Caki2 (cell line): Measurements from ENCODE around the gene CDH5. TPM values are rescaled to one million over a fixed set of nuclear protein-coding genes. Genes with fewer than 3 reads are reported as not detected.

Experiments
- DNase-seq: peaks from one replicate; pipeline ENCODE4 v3.0.0-alpha.2; 2015; ENCODE audit warnings: low read depth
- in situ Hi-C: cut with HindIII; loops from 2 replicates; pipeline ENCODE4 v1.10.0; 2016; ENCODE audit warnings: low sequenced_read_pairs, low pct_unique_long_range_greater_than_20kb, mixed read lengths
- total RNA-seq: library from RNA; depleted of rRNA; stranded (reverse); fragments of >200 nt; shearing (Covaris generic); gene quantifications from 2 replicates; pipeline ENCODE4 v1.2.3, GENCODE V29; 2014; ENCODE audit warnings: low replicate concordance

CDH5 gene
- total RNA-seq, 1 experiment from 2014 or later, result not detected

DNA sequence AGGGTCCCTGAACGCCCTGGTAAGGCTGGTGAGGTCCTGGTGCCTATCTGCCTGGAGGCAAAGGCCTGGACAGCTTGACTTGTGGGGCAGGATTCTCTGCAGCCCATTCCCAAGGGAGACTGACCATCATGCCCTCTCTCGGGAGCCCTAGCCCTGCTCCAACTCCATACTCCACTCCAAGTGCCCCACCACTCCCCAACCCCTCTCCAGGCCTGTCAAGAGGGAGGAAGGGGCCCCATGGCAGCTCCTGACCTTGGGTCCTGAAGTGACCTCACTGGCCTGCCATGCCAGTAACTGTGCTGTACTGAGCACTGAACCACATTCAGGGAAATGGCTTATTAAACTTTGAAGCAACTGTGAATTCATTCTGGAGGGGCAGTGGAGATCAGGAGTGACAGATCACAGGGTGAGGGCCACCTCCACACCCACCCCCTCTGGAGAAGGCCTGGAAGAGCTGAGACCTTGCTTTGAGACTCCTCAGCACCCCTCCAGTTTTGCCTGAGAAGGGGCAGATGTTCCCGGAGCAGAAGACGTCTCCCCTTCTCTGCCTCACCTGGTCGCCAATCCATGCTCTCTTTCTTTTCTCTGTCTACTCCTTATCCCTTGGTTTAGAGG lies 37.1 kb downstream of the CDH5 start:
- in situ Hi-C loops, result no loop called here
- DNase-seq, result no peak

DNA sequence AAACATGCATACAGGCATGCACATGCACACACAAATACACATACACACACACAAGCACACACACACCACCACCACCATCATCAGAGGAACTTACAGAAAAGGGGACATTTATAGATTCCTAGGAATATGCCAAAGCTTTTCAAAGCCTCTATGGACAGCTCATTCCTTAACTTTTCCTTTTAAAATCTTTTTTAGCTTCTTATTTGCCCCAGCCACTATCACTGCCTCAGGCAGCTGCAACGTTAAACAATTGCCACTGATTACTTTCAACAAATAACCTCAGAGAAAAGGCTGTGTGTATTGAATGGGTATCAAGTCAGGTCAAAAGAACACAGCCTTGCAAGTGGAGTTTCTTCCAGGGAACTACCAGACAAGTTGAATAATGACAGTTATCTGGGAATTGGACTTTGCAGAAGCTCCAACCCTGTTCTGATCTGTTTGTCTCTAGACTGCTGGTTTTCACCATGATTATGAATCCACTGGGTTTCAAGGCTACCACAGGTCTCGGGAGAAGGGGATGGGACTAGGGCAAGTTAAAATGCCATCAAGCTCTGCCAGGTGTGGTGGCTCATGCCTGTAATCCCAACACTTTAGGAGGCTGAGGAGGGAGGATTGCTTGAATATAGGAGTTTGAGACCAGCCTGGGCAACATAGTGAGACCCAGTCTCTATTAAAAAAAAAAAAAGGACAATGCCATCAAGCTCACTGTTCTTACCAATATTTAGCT lies 38.7 kb downstream of the CDH5 start:
- in situ Hi-C loops, result no loop called here
- DNase-seq, result no peak

DNA sequence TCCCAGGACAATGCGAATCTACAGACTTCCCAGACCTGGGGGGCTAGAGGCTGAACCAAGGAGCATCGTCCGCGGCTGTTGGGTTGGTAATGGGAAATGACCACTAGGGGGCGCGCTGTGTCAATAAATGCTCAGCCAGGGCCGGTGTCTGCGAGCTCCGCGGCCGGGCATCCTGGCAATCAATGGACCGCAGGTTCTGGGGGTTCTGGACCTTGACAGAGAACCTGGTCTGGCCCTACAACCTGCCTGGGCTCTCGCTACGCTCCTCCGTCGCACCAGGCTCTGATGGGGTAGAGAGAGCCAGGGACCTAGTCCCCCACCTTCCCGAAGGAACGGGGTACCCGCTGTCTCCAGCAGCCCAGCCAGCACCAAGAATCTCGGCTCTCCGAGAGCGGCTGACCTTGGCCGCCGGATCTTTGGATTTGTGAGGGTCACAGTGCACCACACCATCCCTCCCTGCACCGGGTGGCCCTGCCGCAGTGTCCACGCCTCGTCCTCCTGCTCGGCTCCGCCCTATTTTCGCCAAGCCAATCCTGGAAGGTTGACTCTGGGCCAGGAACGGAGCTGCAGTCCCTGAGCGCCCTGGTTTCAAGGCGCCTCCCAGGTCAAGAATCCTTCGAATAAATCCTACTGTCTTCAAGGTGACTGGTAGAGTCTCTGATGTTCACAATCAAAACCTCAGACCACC lies 40.2 kb downstream of the CDH5 start:
- in situ Hi-C loops, result no loop called here

DNA sequence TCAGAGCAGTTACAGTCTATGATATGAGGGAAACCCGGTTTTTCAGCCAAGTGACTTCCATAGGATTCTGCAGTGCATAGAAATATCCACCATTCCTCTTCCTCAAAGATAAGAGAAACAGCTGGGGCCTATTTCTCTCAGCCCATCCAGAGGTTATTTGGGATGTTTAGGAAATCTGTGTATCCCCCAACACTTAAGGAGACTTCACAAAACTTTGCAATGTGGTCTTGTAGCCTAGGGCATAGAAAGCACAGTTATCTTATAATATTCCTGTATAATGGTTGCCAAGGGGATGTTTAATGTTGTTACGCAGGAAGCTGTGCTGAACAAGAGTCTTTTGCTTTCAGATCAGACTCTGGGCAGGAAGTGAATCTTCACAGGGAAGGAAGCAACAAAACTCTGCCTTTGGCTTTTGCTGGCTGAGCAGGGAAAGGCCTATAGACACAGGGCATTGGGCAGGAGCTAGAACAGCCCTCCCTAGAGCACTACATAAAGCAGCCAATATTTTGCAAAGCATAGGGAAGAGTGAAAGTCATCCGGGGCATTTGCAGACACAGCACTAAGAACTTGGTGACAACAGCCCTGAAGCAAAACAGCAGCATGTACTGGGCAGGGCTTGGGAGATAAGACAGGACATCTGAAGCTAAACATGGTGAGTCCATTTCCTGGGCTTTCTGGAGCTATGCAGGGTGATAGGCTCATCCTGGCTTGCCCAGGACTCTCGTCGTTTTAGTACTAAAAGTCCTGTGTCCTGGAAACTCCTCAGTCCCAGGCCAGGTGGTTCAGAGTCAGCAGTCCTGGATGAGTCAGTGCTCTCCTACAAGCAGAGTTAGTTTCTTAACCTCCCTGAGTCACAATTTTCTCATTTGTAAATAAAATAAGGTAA lies 41.9 kb downstream of the CDH5 start:
- DNase-seq, result peak; percentile 69
- in situ Hi-C loops, result no loop called here

More for the DNA sequence above, 40.2 kb downstream of the CDH5 start:
- peak; percentile 78 for DNase-seq

DNA sequence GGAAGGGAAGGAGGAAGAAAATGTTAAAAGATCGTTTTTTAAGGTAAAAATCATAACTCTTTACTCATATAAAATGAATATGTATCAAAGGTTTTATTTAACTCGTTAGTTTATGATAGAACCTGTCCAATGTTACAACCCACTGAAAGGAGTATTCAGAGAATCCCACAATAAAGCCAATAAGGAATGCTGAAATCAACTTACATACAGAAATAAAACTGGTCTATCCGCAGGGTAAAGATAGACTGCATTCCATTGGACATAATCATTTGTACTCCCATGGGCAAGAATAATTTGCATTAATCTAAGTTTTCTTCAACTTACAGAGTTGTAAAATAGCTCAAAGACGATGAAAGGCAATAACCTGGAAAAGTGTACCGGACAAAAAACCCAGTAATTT lies 42.7 kb downstream of the CDH5 start:
- DNase-seq, result no peak
- in situ Hi-C loops, result no loop called here

DNA sequence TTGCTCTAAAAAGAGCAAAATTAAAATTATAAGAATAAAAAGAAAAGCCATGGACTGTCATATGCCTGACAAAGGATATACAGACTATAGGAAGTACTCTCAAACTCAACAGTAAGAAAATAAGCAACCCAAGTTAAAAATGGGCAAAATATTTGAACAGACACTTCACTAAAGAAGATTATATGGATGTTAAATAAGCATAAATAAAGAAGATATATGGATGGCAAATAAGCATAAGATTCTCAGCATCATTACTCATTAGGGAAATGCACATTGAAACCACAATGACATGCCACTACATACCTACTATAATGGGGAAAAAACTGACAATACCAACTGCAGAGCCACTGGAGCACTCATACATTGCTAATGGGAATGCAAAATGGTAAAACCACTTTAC lies 45.7 kb downstream of the CDH5 start:
- DNase-seq, result no peak
- in situ Hi-C loops, result no loop called here

DNA sequence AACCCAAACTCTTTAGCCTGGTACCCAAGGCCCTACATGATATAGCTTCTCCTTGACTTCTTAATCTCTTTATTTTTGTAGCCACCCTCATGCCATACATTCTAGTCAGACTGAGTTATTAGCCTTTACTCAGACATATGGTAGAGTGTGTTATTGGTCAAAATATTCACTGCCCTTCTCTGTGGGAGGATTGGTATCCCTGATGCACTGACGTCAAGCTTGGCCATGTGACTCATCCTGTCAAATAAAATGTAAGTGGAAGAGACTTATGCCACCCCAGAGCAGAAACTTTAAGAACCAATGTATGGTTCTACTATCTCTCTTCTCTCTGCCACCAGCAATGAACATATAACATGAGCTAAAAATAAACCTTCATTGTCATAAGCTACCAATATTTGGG lies 48.4 kb downstream of the CDH5 start:
- in situ Hi-C loops, result no loop called here
- DNase-seq, result no peak

DNA sequence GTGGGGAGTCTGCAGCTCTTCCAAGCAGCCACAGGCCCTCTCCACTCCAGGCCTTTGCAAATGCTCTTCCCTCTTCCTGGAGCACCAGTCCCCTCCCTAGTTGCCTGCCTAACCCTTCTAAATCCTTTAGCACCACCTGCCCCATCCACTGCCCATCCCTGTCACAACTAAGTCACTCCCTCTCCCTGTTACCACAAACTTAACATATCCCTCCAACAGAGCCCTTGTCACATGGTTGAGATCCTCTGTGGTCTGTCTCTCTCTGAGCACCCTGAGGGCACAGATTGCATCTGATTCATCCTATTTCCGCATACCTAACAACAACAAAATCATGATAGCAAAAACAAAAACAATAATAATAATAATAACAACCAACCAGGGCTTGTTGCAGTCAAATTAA lies 49.6 kb downstream of the CDH5 start:
- DNase-seq, result no peak
- in situ Hi-C loops, result no loop called here

DNA sequence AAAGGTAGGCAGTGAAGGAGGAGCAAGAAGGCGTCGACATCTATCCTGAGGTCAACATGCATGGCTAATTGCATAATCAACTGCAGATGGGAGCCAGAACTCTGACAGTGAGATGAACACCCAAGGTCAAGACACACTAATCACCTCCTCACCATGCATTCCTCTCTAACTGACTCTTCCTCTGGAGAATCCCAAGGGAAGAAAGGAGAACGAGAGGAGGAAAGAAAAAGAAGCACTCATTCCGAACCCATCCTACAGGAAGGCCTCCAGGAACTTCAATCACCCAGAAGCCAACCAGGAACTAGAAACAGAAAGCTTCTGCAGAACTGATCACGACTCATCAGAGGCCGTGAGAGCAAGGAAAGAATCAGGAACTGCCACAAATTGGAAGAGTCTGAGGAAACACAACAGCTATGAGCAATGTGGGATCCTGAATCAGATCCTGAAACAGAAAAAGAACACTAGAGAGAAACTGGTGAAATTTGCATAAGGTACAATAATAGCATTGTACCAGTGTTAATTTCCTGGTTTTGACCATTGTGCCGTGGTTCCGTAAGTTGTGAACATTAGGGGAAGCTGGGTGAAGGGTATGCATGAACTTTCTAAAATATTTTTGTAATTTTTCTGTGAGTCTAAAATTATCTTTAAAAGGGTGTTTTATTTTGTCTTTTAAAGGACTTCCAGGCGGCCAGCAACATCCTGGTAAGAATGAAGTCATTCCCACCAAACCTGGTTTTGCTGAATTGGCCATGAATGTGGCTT lies 50.6 kb downstream of the CDH5 start:
- DNase-seq, result no peak
- in situ Hi-C loops, result no loop called here

DNA sequence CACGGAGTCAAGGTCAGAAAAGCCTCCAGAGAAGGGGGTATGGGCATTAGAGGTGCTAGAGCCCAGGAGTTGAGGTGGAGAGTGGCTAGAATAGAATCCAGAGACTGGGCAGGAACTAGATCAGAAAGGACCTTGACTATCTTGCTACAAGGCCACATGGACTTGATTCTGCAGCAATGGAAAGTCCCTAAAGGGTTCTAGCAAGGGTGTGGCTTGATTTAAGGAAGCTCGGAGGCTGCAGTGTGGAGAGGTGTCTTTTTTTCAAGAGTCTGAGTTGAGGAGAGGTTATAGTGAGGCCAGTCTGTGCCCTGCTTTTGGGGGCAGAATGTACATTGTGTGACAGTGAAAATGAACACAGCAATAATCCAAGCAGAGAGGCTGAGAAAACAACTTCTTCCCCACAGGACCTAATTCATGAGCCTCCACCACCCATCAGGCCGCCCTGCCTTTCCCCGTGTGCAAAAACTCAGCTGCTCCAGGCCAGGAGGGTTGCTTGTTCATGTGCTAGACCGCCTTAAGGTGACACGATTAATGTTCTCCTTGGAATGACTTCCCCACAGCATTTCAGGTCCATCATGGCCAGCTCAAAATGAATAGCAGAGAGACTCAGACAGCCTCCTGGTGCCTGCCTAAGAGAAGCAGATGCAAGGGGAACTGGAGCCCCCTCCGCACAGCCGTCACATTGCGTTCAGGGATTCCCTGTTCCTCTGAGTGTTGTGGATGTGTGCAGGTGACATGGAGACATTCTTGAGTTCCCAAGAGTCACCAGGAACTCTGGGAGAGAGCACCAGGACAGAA lies 51.9 kb downstream of the CDH5 start:
- in situ Hi-C loops, result no loop called here
- no peak for DNase-seq

DNA sequence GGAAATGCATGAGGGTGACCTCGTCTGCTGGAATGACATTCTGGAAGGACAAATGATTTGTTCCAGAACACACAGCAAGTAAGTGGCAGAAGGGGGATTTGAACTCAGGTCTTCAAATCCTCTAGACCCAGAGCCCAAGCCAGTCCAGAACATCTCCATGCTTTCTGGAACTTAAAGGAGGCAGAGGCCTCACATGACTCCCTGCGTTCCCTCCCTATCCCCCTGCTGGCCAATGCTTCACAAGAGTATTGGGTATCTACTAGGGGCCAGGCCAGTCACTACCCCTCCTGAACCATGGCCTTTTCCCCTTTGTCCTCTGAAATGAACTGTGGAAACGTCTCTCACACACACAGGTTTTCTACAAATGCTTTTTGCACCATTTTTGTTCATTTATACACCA lies 53.0 kb downstream of the CDH5 start:
- DNase-seq, result no peak

DNA sequence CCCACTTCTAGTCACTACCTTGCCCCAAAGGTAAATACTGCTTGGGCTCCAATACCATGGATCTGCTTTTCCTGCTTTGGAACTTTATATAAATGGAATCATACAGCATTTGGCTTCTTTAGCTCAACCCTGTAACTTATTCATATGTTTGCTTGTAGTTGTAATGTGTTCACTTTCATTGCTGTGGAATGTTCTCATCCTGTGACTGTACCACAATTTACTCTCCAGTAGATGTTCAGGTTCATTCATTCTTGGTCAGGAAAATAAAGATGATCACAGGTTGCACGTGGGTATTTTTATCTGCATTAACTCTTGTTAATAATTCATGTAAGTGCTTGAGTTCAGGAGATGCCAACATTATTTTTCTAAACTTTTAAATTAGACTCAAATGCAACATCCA lies 53.9 kb downstream of the CDH5 start:
- in situ Hi-C loops, result no loop called here
- no peak for DNase-seq

More for the DNA sequence above, 53.0 kb downstream of the CDH5 start:
- in situ Hi-C loops, result no loop called here

DNA sequence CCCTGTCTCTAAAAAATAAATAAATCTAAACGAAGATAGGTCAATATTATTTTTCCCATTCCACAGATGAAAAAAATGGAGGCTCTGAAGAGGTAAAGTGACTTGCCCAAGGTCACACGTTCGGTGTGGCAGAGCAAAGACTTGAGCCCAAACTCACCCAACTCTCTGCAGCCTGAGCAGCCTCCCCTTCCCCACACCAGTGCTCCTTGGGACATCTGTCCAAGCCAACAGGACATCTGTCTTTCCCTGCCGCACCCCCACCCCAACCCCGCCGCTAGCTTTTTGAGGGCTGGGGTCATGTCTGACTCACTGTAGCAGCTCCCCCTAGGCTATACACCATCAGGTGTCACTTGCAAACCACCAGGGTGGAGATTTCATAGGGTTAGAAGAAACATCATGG lies 55.4 kb downstream of the CDH5 start:
- in situ Hi-C loops, result no loop called here

DNA sequence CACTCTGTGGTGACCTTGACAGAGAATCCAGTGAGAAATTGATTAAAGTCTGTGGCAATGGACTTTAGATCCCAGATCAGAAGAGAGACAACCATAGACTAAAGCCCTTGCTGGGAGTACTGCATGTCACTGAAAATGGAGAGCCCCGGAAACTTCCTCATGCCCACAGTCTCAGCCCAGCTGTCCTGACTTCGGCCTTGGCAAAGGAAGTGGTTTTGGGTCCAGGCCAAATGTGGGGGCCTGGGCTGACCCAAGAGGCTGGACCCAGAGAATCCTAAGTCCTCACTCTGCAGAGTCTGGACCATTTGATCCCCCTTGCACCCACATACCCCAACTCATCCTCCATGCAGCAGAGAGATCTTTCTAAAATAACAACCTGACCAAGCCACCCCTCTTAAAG lies 55.9 kb downstream of the CDH5 start:
- DNase-seq, result no peak
- in situ Hi-C loops, result no loop called here

More for the DNA sequence above, 55.4 kb downstream of the CDH5 start:
- DNase-seq, result no peak

DNA sequence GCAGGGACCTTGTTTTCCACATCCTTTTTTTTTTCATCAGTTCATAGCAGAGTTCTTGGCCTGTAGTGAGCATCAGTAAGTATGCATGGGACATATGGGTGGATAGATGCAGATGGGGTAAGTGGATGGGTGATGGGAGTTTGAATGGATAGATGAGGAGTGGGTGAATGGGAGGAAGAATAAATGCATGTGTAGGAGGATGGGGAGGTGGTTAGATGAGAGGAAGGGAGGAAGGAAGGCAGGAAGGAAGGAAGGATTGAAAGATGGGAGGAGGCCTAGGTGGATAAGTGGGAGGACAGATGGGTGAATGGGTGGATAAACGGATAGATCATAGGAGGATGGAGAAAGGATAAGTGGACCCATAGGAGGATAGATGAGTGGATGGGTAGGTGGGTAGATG lies 56.7 kb downstream of the CDH5 start:
- no peak for DNase-seq
- in situ Hi-C loops, result no loop called here

DNA sequence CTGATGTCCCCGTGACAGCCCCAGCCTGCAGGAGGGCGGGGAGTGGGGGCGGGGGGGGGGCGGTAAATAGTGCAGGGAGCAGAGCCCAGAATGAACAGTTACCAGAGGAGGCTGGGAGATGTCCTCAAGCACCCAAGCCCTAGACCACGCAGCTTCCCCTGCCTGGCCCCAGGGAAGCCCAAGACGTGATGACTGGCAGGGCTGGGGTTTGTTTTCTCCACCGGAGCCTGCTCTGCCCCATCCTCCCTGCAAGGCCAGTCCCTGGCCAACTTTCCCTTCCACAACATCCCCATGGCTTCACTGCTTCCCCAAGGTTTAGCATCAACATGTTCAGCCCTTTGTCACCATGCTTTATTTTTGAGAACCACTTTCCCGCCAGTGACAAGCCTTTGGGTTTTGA lies 59.2 kb downstream of the CDH5 start:
- no peak for DNase-seq
- in situ Hi-C loops, result no loop called here
